Measurements from ENCODE around the gene TAMALIN. TPM values are rescaled to one million over a fixed set of nuclear protein-coding genes. Genes with fewer than 3 reads are reported as not detected.

TAMALIN gene
- polyA plus RNA-seq, 1 donor from 2014 or later: 6.1 TPM

DNA sequence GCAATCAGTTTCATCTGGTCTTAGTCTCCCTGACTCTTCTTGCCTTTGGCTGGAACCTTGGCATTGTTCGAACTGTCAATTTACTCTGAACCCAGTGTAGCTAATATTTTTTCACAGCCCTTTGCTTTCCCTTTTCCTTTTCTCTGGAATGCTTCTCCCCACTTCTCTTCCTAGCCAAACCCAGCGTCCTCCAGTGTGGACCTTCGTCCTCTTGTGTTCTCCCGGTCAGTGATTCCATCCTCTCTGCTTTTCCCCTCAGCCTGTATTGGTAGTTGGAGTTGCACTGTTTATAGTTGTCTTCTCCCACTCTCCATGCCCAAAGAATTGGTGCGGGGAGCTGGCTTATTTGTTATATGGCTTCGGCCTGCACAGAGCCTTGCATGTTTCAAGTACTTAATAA lies 45.9 kb upstream of the TAMALIN start:
- Histone ChIP-seq H3K9ac (ENCODE audit: low read length) (no peak overlapping the region), H3K27me3 (ENCODE audit: insufficient read depth, low read depth, low read length) (no peaks in the 10 kb centered on the region), H3F3A (ENCODE audit: insufficient read depth, low read length, poor library complexity, severe bottlenecking) (no peaks in the 10 kb centered on the region), H3K4me3 (ENCODE audit: low read length) (no peak overlapping the region), H3K4me2 (ENCODE audit: low read length) (no peak overlapping the region), H3K79me2 (replicated peaks; ENCODE audit: insufficient read depth, low read length) (peaks cover 81% of the 10 kb centered on the region), H3K9me2 (ENCODE audit: insufficient read depth, low read length) (no peaks in the 10 kb centered on the region), H2AFZ (ENCODE audit: low read depth, low read length) (no peak overlapping the region), H4K20me1 (ENCODE audit: insufficient read depth) (peaks cover 28% of the 10 kb centered on the region), H3K36me3 (ENCODE audit: insufficient read depth, low read length) (no peaks in the 10 kb centered on the region), H3K9me3 (ENCODE audit: low read length) (no peaks in the 10 kb centered on the region), H3K27ac (ENCODE audit: low read length) (no peak overlapping the region)
- TF ChIP-seq, protein P1, sequence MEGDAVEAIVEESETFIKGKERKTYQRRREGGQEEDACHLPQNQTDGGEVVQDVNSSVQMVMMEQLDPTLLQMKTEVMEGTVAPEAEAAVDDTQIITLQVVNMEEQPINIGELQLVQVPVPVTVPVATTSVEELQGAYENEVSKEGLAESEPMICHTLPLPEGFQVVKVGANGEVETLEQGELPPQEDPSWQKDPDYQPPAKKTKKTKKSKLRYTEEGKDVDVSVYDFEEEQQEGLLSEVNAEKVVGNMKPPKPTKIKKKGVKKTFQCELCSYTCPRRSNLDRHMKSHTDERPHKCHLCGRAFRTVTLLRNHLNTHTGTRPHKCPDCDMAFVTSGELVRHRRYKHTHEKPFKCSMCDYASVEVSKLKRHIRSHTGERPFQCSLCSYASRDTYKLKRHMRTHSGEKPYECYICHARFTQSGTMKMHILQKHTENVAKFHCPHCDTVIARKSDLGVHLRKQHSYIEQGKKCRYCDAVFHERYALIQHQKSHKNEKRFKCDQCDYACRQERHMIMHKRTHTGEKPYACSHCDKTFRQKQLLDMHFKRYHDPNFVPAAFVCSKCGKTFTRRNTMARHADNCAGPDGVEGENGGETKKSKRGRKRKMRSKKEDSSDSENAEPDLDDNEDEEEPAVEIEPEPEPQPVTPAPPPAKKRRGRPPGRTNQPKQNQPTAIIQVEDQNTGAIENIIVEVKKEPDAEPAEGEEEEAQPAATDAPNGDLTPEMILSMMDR (IDR thresholded peaks at IDR 0.05; ENCODE audit: poor library complexity, severe bottlenecking): no peak
- TF ChIP-seq TAF1 (IDR thresholded peaks at IDR 0.05; ENCODE audit: low read depth) (no peak), EP300 (conservative IDR thresholded peaks at IDR 0.05; ENCODE audit: poor library complexity, severe bottlenecking) (no peak), POLR2AphosphoS5 (IDR thresholded peaks at IDR 0.05) (no peak), RAD21 (conservative IDR thresholded peaks at IDR 0.05) (no peak)

DNA sequence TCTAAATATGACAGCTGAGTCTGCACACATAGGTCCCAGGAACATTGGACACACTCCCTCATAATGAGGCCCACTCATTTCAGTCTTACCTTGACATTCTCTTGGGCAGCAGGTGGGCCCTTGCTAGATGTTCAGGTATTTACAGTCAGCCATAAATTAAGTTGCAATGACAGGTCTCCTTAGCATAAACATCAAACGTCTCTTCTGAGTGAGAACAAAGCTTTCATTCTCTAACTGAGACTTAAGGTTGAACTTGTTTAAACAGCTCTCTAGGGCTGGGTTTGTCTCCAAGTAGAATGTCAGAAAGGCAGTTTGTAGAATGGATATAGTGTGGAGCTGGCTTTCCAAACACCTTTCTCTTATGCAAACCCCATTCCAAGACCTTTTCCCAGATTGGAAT lies 44.9 kb upstream of the TAMALIN start:
- Histone ChIP-seq H3K27ac (ENCODE audit: low read length) (no peak overlapping the region), H3K27me3 (ENCODE audit: insufficient read depth, low read depth, low read length) (no peaks in the 10 kb centered on the region), H3K36me3 (ENCODE audit: insufficient read depth, low read length) (no peaks in the 10 kb centered on the region), H3F3A (ENCODE audit: insufficient read depth, low read length, poor library complexity, severe bottlenecking) (no peaks in the 10 kb centered on the region), H3K79me2 (replicated peaks; ENCODE audit: insufficient read depth, low read length) (peaks cover 81% of the 10 kb centered on the region), H3K9me3 (ENCODE audit: low read length) (no peaks in the 10 kb centered on the region), H3K4me3 (ENCODE audit: low read length) (no peak overlapping the region), H2AFZ (ENCODE audit: low read depth, low read length) (no peak overlapping the region), H3K9me2 (ENCODE audit: insufficient read depth, low read length) (no peaks in the 10 kb centered on the region), H3K9ac (ENCODE audit: low read length) (no peak overlapping the region), H3K4me2 (ENCODE audit: low read length) (no peak overlapping the region), H4K20me1 (ENCODE audit: insufficient read depth) (peaks cover 21% of the 10 kb centered on the region)
- TF ChIP-seq POLR2AphosphoS5 (IDR thresholded peaks at IDR 0.05) (no peak), EZH2 (IDR thresholded peaks at IDR 0.05; ENCODE audit: borderline replicate concordance, insufficient read depth, low read length, poor library complexity, severe bottlenecking) (no peak), EP300 (conservative IDR thresholded peaks at IDR 0.05; ENCODE audit: poor library complexity, severe bottlenecking) (no peak), RAD21 (conservative IDR thresholded peaks at IDR 0.05) (no peak), TAF1 (IDR thresholded peaks at IDR 0.05; ENCODE audit: low read depth) (no peak), MXI1 (conservative IDR thresholded peaks at IDR 0.05; ENCODE audit: poor library complexity, severe bottlenecking) (no peak), SMC3 (conservative IDR thresholded peaks at IDR 0.05; ENCODE audit: poor library complexity) (no peak)
- TF ChIP-seq, protein P1 (IDR thresholded peaks at IDR 0.05; ENCODE audit: poor library complexity, severe bottlenecking): no peak
- TF ChIP-seq, protein P2, sequence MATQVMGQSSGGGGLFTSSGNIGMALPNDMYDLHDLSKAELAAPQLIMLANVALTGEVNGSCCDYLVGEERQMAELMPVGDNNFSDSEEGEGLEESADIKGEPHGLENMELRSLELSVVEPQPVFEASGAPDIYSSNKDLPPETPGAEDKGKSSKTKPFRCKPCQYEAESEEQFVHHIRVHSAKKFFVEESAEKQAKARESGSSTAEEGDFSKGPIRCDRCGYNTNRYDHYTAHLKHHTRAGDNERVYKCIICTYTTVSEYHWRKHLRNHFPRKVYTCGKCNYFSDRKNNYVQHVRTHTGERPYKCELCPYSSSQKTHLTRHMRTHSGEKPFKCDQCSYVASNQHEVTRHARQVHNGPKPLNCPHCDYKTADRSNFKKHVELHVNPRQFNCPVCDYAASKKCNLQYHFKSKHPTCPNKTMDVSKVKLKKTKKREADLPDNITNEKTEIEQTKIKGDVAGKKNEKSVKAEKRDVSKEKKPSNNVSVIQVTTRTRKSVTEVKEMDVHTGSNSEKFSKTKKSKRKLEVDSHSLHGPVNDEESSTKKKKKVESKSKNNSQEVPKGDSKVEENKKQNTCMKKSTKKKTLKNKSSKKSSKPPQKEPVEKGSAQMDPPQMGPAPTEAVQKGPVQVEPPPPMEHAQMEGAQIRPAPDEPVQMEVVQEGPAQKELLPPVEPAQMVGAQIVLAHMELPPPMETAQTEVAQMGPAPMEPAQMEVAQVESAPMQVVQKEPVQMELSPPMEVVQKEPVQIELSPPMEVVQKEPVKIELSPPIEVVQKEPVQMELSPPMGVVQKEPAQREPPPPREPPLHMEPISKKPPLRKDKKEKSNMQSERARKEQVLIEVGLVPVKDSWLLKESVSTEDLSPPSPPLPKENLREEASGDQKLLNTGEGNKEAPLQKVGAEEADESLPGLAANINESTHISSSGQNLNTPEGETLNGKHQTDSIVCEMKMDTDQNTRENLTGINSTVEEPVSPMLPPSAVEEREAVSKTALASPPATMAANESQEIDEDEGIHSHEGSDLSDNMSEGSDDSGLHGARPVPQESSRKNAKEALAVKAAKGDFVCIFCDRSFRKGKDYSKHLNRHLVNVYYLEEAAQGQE (IDR thresholded peaks at IDR 0.05; ENCODE audit: borderline replicate concordance): no peak

Data from neural cell (in vitro differentiated cells).